GM18508 (cell line): Measurements from ENCODE around the gene CANT1.
"Not testable (repeated sequence)": the region's sequence is repeated elsewhere in the genome, so short reads cannot be mapped to it uniquely, and the experiment has no call there.

ENCODE experiments used
- ATAC-seq: cut with Tn5 transposase; IDR thresholded peaks from one replicate; pipeline ENCODE4 v1.9.1; 2021; ENCODE audit warnings: moderate number of reproducible peaks; ENCODE audit not compliant: insufficient read depth, unreplicated experiment

Gene CANT1

GRCh38 chr17:78945455-78945854, 64.1 kb downstream of the CANT1 start:
- not testable (repeated sequence) for ATAC-seq

- ATAC-seq: no peak
These were observed 64.6 kb downstream of the CANT1 start for GRCh38 chr17:78944956-78945355.

GRCh38 chr17:78944026-78944425, 65.5 kb downstream of the CANT1 start:
- ATAC-seq: no peak
